GM19397 (cell line): ENCODE data around the gene CAMK2D.

Experiments used
- ATAC-seq: cut with Tn5 transposase; IDR thresholded peaks from one replicate; pipeline ENCODE4 v1.9.1; 2021; ENCODE audit warnings: mild to moderate bottlenecking, moderate library complexity; ENCODE audit not compliant: unreplicated experiment

CAMK2D gene

GRCh38 chr4:113616443-113616842 is 145.1 kb downstream of the CAMK2D start:
- no peak for ATAC-seq

GRCh38 chr4:113614414-113614813 is 147.1 kb downstream of the CAMK2D start:
- no peak for ATAC-seq

- no peak for ATAC-seq
Observed at GRCh38 chr4:113613503-113613902, 148.0 kb downstream of the CAMK2D start.

GRCh38 chr4:113610537-113610936 is 151.0 kb downstream of the CAMK2D start:
- ATAC-seq = no peak

- ATAC-seq = no peak
Observed at GRCh38 chr4:113607998-113608397, 153.5 kb downstream of the CAMK2D start.

- ATAC-seq = no peak
Observed at GRCh38 chr4:113607147-113607720, 154.3 kb downstream of the CAMK2D start.

- no peak for ATAC-seq
Observed at GRCh38 chr4:113604955-113605354, 156.6 kb downstream of the CAMK2D start.

- ATAC-seq = no peak
Observed at GRCh38 chr4:113603911-113604310, 157.6 kb downstream of the CAMK2D start.

- ATAC-seq = no peak
Observed at GRCh38 chr4:113602646-113603228, 158.8 kb downstream of the CAMK2D start.

- no peak for ATAC-seq
Observed at GRCh38 chr4:113601636-113602035, 159.9 kb downstream of the CAMK2D start.

- no peak for ATAC-seq
Observed at GRCh38 chr4:113596396-113596795, 165.1 kb downstream of the CAMK2D start.

- no peak for ATAC-seq
Observed at GRCh38 chr4:113594231-113594556, 167.3 kb downstream of the CAMK2D start.

- ATAC-seq = peak; percentile 54
Observed at GRCh38 chr4:113593400-113594230, 167.9 kb downstream of the CAMK2D start.

GRCh38 chr4:113591982-113592381 is 169.6 kb downstream of the CAMK2D start:
- no peak for ATAC-seq

GRCh38 chr4:113588895-113589668 is 172.5 kb downstream of the CAMK2D start:
- no peak for ATAC-seq

- no peak for ATAC-seq
Observed at GRCh38 chr4:113587640-113588275, 173.8 kb downstream of the CAMK2D start.

- no peak for ATAC-seq
Observed at GRCh38 chr4:113587156-113587555, 174.4 kb downstream of the CAMK2D start.

- no peak for ATAC-seq
Observed at GRCh38 chr4:113586072-113586471, 175.5 kb downstream of the CAMK2D start.

- ATAC-seq = no peak
Observed at GRCh38 chr4:113584407-113585150, 177.0 kb downstream of the CAMK2D start.

- ATAC-seq = no peak
Observed at GRCh38 chr4:113582737-113583136, 178.8 kb downstream of the CAMK2D start.
